Measurements from ENCODE around the gene STAMBPL1.
"Not testable (repeated sequence)": the region's sequence is repeated elsewhere in the genome, so short reads cannot be mapped to it uniquely, and the experiment has no call there.

Gene STAMBPL1

GRCh38 chr10:88918191-88918905, 38.3 kb downstream of the STAMBPL1 start:
- no peak overlapping the region for H3K4me3 ChIP-seq (ENCODE audit: low read depth, low read length)

- no peak overlapping the region for H3K4me3 ChIP-seq (ENCODE audit: low read depth, low read length)
Observed at GRCh38 chr10:88919041-88919440, 39.0 kb downstream of the STAMBPL1 start.

GRCh38 chr10:88920198-88920597, 40.2 kb downstream of the STAMBPL1 start:
- H3K4me3 ChIP-seq (ENCODE audit: low read depth, low read length): no peak overlapping the region

- no peak overlapping the region for H3K4me3 ChIP-seq (ENCODE audit: low read depth, low read length)
Observed at GRCh38 chr10:88920986-88921593, 41.0 kb downstream of the STAMBPL1 start.

GRCh38 chr10:88922041-88922440, 42.0 kb downstream of the STAMBPL1 start:
- H3K4me3 ChIP-seq (ENCODE audit: low read depth, low read length): no peak overlapping the region

- no peak overlapping the region for H3K4me3 ChIP-seq (ENCODE audit: low read depth, low read length)
Observed at GRCh38 chr10:88923520-88923919, 43.5 kb downstream of the STAMBPL1 start.

GRCh38 chr10:88926566-88927415, 46.7 kb downstream of the STAMBPL1 start:
- H3K4me3 ChIP-seq (ENCODE audit: low read depth, low read length): no peak overlapping the region

GRCh38 chr10:88927416-88927690, 47.3 kb downstream of the STAMBPL1 start:
- H3K4me3 ChIP-seq (ENCODE audit: low read depth, low read length): no peak overlapping the region

GRCh38 chr10:88928254-88928653, 48.2 kb downstream of the STAMBPL1 start:
- no peak overlapping the region for H3K4me3 ChIP-seq (ENCODE audit: low read depth, low read length)

GRCh38 chr10:88931548-88931947, 51.5 kb downstream of the STAMBPL1 start:
- no peak overlapping the region for H3K4me3 ChIP-seq (ENCODE audit: low read depth, low read length)

- not testable (repeated sequence) for H3K4me3 ChIP-seq (ENCODE audit: low read depth, low read length)
Observed at GRCh38 chr10:88932029-88932428, 52.0 kb downstream of the STAMBPL1 start.

- no peak overlapping the region for H3K4me3 ChIP-seq (ENCODE audit: low read depth, low read length)
Observed at GRCh38 chr10:88932539-88933256, 52.7 kb downstream of the STAMBPL1 start.

GRCh38 chr10:88933564-88933963, 53.5 kb downstream of the STAMBPL1 start:
- no peak overlapping the region for H3K4me3 ChIP-seq (ENCODE audit: low read depth, low read length)

- no peak overlapping the region for H3K4me3 ChIP-seq (ENCODE audit: low read depth, low read length)
Observed at GRCh38 chr10:88934900-88935672, 55.0 kb downstream of the STAMBPL1 start.

GRCh38 chr10:88936656-88937055, 56.6 kb downstream of the STAMBPL1 start:
- no peak overlapping the region for H3K4me3 ChIP-seq (ENCODE audit: low read depth, low read length)

- H3K4me3 ChIP-seq (ENCODE audit: low read depth, low read length): no peak overlapping the region
Observed at GRCh38 chr10:88938039-88938438, 58.0 kb downstream of the STAMBPL1 start.

- no peak overlapping the region for H3K4me3 ChIP-seq (ENCODE audit: low read depth, low read length)
Observed at GRCh38 chr10:88938938-88939337, 58.9 kb downstream of the STAMBPL1 start.

- no peak overlapping the region for H3K4me3 ChIP-seq (ENCODE audit: low read depth, low read length)
Observed at GRCh38 chr10:88941026-88941425, 61.0 kb downstream of the STAMBPL1 start.

GRCh38 chr10:88943778-88944177, 63.7 kb downstream of the STAMBPL1 start:
- H3K4me3 ChIP-seq (ENCODE audit: low read depth, low read length): no peak overlapping the region

- H3K4me3 ChIP-seq (ENCODE audit: low read depth, low read length): no peak overlapping the region
Observed at GRCh38 chr10:88944813-88945212, 64.8 kb downstream of the STAMBPL1 start.

- no peak overlapping the region for H3K4me3 ChIP-seq (ENCODE audit: low read depth, low read length)
Observed at GRCh38 chr10:88946200-88946599, 66.2 kb downstream of the STAMBPL1 start.
